Inflammatory macrophage (primary cell): Measurements from ENCODE around the gene NSUN6.

Experiments
- DNase-seq, 2 donors: peaks; one replicate each; pipeline ENCODE4 v3.0.0-alpha.2; 2020 to 2022
- total RNA-seq, 18 experiments: gene quantifications; one replicate each; lab custom pipeline; 2026; ENCODE audit warnings: mixed read lengths in 6 of 18, inconsistent platforms in 2 of 18; lab: John Stamatoyannopoulos, UW

Gene NSUN6, protein sequence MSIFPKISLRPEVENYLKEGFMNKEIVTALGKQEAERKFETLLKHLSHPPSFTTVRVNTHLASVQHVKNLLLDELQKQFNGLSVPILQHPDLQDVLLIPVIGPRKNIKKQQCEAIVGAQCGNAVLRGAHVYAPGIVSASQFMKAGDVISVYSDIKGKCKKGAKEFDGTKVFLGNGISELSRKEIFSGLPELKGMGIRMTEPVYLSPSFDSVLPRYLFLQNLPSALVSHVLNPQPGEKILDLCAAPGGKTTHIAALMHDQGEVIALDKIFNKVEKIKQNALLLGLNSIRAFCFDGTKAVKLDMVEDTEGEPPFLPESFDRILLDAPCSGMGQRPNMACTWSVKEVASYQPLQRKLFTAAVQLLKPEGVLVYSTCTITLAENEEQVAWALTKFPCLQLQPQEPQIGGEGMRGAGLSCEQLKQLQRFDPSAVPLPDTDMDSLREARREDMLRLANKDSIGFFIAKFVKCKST
- total RNA-seq = 3.2 to 10.6 (median 8.7) reads per million in 18 experiments

DNA sequence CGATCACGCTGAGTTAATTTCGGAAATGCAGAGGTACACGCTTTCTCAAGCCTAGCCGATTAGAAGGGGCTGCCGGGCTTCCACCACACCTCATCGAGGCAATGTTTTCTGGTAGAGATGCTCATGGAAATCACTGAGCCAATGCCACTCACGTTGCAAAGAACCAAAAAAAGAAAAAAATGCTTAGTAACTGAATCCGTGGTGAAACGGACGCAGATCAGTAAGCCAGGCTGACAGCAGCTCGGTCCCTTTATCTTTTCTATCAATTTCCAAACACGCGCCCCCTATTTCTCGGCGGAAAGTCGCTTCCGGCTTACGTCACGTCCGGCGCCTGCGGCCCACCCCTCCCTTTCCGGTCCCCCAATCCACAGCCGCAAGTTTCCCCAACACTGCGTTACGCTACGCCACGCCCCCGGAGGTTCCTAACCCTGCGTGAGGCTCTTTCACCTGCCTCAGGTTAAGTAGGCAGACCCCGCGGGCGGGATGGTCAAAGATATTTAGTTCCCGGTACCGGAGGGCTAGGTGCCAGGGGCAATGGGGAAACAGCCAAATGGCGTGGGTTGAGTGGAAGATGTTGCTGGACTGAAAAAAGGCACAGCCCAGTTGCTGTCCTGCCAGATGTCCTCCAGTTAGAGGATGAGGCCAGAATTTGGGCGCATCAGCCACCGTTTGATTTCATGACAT, at the start of gene NSUN6:
Gene NSUN6 (minus strand): TSS at position 264 of the 684 bp plus-strand sequence. CDS start 384 bp downstream, outside the sequence.
- DNase-seq = peak; percentile 85 to 89

DNA sequence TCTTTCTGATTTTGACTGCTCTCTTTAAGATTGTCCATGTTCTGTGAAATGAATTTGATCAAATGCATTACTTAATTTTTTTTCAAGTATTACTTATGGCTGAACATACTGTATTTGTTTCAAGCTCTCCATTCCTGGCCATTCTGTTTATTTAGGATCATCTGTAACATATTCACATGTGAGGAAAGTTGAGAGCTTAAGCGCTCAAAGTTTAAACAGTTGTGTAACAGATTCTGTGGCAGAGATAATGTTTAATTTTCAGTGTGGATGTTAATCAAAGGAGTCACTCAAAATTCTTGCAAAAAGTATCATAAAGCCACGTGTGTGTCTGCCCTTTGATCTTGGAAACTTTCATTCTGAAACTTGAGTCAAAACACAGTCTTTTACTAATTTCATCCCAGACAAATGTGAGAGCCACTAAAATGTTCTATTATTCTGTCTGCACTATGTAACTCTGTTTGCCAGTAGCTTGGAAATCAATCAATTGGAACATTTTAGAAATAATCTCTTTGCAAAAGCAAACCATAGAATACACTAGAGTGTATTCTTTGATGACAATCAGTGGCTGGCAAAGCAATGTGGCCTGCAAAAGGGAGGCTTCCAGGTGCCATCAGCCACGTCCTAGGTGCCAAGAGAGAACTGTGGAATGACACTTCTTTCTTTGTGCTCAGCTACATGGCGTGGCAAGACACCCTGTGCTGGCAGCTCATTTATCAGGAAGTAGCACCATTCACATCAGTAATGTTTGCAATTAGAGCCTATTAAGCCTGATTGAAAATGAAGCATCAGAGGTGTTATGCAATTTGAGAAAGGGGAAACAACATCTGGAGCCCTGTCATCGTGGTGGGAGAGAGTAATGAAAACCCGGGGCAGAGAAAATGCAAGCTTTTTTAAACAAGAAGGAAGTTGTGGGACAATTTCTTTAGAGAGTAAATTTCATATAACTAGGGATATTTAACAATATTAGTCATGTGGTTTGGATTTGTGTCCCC, 48.8 kb upstream of the NSUN6 start:
- DNase-seq = peak; percentile 33 to 59

DNA sequence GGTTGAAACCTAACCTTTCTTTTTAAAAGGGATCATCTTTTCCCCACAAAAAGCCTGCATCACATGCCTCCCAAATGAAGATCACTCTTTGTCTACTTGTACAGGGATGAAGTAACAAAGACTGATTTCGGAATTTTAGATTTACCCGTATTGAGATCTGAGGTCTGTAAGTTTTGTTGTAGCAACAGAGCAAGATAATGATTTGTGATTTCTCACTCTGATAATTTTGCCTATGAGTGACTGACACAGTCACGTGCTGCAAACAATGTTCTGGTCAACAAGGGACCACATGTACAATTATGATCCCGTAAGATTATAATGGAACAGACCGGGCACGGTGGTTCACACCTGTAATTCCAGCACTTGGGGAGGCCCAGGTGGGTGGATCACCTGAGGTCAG, 39.2 kb upstream of the NSUN6 start:
- no peak for DNase-seq

DNA sequence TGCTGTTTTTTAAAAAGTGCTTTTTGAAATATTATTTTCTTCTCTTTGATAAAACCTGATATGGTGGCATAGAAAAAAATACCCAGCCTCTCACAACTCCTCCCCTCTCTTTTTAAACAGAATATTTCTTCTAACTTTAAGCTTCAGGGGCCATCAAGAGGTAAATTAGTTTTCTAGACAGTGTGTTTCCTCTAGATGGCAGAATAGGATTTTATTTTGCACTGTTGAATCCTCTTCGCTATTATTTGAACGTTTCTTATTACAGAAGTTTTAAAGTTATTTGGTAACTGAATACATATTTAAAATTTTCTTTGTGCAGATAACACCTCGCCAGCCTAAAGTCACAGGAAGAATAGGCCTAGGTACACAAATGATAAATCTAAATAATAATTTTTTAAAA, 38.1 kb upstream of the NSUN6 start:
- DNase-seq = no peak

DNA sequence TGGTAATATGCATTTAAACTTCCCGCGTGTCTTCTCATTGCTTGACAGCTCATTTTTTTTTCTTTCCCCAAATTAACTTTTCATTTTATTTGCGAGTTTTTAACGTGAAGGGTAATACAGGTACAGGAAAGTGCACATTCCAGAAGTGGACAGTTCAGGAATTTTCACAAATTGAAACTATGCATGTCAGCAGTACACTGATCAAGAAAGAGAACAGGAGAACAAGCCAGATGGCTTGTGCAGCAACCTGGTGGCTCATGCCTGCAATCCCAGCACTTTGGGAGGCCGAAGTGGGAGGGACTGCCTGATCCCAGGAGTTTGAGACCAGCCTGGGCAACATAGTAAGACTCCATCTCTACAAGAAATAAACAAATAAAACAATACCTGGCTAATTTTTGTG, 36.3 kb upstream of the NSUN6 start:
- DNase-seq = no peak

DNA sequence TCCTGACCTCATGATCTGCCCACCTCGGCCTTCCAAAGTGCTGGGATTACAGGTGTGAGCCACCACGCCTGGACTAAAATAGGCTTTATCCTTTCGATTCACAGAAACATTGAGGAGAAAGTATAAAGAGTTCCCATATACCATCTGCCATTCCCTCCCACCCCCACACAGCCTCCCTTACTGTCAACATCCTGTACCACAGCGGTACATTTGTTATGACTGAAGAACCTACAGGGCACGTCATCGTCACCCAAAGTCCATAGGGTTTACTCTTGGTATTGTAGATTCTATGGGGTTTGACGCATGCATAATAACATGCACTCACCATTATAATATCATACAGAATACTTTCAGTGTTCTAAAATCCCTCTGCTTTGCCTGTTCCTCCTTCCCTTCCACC, 35.8 kb upstream of the NSUN6 start:
- no peak for DNase-seq

DNA sequence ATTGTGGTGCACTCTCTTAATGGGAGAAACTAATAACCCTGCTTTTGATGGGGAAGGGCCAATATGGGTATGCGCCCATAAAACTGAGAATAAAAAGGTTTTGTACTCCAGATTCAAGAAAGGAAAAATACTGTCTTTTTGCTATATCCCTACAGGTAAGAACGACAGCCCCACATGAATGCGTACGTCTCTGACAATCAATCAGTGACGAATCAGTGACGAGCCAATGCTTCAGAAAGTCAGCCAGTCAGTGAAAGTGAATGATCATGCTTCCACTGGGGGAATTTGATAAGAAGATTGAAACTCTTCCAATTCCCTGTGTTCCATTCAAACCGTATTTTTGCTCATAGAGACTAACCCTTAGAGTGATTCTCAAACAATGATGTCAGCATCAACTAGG, 34.2 kb upstream of the NSUN6 start:
- DNase-seq = no peak

DNA sequence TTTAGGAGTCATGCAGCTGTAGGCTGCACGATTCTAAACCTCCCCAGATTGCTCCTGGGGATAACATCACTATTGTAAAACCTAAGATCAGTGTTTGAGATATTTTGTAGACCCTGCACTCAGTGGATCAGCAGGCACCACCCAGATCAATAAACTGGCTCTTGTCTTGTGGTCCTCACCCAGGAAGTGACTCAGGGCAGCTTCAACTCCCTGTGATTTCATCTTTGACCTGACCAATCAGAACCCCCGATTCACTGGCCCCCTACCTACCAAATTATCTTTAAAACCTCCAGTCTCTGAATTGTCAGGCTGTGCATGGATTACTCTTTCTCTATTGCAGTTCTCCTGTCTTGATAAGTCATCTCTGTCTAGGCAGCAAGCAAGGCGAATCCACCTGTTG, 33.6 kb upstream of the NSUN6 start:
- DNase-seq = no peak

DNA sequence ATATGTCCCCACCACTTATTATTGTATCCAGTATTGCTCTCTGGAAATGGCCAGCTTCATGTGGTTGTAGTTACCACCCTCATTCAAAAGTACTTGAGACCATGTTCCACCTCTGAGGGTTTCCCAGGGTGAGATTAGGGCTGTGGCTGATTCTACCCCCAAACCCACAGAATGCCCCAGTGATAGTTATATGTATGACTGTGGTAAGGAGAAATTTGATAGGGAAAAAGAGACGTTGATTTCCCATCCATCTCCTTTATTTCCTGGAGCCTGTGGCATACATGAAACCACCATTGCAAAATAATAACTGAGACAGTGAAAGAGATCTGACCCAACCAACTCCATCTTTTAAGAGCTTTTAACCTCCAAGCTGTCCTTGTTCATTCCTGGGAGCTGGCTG, 33.0 kb upstream of the NSUN6 start:
- DNase-seq = no peak

DNA sequence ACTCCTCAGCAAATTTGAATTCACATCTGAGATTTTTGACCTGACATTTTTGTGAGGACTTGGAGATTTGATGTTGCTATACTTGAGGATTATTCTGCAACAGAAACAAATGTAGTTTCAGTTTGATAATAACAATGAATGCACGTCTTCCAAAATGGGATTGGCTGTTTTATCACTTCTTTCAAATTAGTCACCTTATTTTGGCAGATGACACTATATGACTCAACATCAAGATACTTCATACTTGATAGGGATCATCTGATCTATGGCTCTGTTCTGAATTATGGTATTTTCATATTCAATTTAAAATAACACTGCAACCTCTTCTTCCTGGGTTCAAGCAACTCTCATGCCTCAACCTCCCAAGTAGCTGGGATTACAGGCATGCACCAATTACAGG, 32.0 kb upstream of the NSUN6 start:
- no peak for DNase-seq

DNA sequence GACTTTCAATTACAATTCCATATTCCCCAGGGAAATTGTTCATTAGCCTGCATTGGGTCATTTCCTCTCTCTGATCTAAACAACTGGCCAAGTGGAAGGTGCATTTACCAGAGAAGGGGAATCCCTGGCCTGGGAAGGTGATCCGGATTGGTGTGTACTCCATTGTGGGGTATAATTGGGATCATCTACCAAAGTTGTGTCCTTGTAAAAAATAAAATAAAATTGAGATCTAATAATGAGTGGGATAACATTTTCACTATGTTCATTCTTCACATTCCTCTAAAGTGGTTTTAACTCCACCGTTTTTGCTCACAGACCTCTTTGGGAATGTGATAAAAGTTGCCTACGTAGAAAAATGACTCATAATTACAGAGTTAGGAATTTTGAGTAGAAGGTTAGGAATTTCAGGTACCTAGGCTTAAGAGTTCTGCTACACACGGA, 30.6 kb upstream of the NSUN6 start:
- no peak for DNase-seq

DNA sequence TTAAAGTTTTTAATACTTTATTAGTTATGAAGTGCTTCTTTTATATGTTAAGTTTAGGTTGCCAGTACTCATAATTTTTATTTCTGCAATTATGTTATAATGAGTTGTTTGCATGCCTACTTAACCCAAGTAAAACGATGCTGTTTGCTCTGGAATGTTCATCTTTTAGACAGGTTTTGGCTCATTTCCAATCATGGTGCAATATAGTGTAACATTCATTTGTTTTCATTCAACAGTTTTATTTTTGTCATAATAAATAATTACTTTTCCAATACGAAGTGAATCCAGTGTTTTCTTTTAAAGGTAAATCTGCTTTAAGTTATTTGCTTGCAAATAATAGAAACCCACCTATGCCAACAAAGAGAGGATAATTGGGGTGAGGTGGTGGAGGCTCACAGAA, 30.0 kb upstream of the NSUN6 start:
- no peak for DNase-seq

DNA sequence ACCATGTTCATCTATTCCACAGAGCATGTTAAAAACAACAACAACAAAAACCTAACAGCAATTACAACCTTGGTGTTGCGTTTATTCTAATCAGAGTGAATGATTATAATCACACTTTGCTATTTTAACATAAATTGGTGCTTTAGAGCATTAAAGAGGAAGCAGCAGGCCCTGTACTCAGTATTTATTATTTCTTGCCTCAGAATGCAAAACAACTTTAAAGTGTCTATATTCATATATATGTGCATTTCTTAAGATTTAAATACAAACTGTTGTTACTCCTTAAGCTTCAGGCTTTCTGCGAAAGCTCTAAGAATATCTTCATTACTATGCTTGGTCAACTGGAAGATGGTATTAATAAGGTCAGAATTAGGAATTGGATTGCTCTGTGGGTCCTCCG, 29.4 kb upstream of the NSUN6 start:
- DNase-seq = no peak

DNA sequence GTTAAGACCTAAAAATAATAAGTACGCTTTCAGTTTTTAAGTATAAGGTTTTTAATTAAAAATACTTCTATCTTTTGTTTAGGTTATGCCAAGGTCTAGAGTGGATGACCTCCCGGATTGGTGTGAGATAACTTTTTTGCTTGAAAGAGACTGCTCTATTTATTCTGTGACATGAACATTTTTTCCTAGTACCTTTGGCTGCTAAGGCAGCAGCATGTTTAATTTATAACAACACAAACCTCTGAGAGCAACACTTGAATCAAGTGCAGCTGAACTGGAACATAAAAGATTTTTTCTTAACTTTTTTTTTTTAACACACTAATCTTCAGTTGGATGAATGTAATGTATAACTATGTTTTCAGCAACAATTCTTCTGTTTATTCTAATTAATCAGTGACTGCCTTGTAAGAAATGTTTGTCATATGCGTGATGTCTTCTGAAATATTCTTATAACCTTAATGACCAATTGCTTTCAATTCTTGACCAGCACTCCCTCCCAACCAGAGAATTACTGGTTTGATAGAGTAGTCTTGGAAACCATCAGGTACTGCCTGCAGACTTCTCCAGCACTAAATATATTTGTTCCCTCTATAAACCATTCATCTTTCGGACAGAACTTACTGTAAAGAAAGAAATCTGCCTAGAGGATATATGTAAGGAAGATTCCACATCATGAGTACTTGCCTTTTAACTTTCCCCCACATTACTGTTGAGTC, 23.9 kb upstream of the NSUN6 start:
- no peak for DNase-seq

DNA sequence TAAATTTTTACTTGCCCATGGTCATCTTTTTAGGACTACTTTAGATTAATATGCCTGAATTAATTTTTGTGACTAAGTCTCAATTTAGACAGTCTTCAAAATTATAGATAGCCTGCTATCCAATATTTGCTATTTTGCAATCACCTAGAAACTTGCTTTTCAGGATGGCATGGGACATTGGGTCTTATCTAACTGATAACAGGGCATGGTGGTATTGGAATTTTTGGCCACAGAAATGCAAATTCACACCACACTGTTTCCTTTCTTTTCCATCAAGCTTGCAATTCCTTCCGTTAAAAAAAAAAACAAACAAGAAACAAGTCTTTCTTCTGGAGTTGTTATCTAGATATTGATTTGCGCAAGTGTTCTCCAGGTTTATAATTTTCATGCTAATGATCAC, 16.6 kb upstream of the NSUN6 start:
- DNase-seq = no peak

DNA sequence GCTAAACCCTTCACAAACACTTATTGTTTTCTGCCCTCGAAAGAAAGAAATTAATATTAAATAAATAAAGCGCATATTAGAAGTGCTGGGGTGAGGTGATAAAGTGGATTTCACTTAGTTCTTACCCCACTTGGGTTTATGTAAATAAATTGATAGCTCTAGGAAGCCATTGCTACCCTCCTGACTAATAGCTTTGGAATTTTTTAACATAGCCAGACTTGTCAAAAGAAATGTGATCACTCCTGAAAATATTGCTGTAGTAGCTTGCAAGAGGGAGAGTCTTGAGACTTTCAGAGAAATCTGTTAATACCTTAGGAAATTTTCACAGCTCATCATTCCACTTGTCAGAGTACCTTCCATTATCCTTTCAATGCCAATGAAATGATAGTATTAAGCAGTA, 15.4 kb upstream of the NSUN6 start:
- no peak for DNase-seq

DNA sequence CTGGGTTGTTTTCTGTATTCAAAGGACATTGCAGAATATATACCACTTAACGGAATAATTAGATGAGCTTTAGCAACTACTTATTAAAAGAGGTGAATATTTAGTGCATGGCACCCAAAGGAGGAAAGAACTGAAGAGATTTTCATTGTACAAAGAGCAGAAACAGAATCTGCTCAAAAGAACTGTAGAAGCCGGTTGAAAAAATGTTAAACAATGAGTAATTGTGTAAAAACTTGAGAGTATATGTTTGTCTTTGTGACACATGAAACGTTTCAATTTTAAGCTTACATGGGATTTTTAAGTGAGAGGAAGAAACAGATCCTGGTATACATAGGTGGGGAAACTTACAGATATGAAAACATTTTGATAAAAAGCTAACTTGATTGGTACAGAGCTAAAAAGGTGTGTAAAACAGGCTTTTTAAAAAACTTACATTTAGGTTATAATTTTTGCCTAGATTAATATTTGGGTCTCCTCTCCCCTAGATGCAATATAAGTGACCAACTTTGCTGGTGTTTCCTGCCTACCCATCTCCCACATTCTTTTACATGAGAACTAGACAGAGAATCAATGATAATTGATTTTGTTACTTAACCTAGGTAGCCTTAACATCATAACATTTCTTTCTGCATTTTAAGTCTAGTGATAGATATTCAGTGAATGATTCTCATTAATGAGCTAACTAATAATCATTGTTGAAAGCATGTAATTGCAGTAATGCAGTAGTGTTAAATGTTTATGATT, 14.6 kb upstream of the NSUN6 start:
- no peak for DNase-seq

DNA sequence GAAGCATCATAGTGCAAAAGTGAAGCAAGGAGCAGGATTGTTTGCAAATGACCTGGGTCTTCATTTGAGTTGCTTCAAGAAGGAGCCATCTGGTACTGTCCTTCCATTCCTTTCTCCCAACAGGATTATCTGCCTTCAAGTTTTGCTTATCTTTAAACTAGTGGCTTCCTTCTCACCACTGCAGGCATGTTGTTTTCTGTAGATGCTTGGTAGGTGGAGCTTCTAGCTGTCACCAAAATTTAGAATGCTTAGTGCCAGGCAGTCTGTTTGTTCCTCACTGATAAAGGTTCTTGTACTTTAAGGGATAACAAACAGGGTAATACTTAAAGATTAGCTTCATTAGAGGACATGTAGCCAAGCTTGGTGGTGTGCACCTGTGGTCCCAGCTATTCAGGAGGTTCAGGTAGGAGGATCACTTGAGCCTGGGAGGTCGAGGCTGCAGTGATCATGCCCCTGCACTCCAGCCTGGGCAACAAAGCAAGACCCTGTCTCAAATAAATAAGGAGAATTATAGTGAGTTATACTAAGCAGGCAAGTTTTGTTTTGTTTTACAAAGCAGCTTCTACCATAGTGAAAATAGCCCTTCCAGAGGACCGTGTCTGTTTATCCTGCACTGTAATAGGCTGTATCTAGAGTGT, 13.6 kb upstream of the NSUN6 start:
- no peak for DNase-seq

DNA sequence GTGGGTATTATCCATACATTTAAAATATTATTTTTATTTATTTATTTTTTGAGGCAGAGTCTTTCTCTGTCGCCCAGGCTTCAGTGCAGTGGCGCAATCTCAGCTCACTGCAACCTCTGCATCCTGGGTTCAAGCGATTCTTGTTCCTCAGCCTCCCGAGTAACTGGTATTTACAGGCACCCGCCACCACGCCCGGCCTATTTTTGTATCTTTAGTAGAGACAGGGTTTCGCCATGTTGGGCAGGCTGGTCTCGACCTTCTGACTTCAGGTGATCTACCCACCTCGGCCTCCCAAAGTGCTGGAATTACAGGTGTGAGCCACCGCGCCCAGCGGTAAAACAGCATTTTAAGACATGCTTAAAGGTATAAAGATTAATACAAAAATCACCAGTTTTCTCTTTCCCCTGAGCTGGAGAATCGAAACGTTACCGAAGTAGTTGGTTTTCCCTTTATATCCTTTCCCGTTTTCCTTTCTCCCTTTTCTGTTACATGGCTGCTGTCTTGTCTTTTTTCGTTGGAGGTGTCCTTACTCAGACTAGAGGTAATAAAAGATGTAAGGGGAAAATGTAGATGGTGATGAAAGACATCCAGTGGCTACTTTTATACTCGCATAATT, 9.5 kb upstream of the NSUN6 start:
- DNase-seq = no peak

DNA sequence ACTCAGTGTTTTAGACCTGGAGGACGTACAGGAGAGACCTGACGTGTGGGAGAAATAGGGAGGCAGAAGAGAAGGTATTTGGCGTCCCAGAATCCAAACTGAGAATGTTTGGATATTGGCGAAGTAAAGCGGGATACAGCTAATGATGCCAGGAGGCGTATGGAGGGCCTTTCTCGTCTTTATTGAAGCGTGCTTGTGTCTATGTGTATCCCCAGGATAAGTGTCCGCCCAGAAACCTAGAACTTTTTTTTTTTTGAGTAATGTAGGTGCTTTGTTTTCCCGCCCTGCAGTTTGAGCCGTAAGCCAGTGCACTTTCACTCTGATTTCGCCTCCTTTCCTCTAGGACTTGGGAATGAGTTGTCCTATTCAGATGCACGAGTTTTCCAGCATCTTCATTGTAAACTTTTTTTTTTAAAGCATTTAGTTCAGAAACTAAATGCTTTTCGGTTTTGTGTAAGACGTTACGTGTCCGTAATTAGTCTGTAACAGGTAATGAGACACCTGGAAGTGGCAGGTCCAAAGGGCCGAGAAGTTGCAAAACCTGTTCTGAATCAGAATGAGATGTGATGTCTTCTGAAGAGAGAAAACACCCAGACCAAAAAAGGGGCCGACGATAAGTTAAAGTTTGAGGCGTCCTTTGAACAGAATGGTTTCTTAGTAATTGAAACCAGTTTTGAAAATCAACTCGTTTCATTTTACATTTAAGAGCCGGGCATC, 8.6 kb upstream of the NSUN6 start:
- no peak for DNase-seq
